Kidney (tissue), 14 donors: ENCODE measurements around the gene IBA57. TPM values are rescaled to one million over a fixed set of nuclear protein-coding genes. Genes with fewer than 3 reads are reported as not detected.

ENCODE experiments used
- DNase-seq, 5 donors: peaks; one replicate each; pipeline ENCODE4 v3.0.0-alpha.2; 2013 to 2020
- FAIRE-seq: peaks from 2 replicates; lab custom pipeline; 2012; peaks lifted over from hg19 to GRCh38; lab: Jason Lieb, UNC
- H3K27ac ChIP-seq, 2 donors: one replicate each; pipeline ENCODE4 v1.7.0; 2013; ENCODE audit warnings: low read depth in 2 of 2, low read length in 2 of 2, inconsistent platforms in 1 of 2
- H3K27me3 ChIP-seq: one replicate; pipeline ENCODE4 v1.7.1; 2013; ENCODE audit warnings: low read length, inconsistent platforms; ENCODE audit not compliant: control insufficient read depth, insufficient read depth
- H3K36me3 ChIP-seq, 3 donors: one replicate each; pipeline versions ENCODE4 v1.7.0 to v1.7.1; 2013; ENCODE audit warnings: low read length in 3 of 3, control low read depth in 1 of 3, inconsistent platforms in 1 of 3; ENCODE audit not compliant: insufficient read depth in 3 of 3, control insufficient read depth in 2 of 3
- H3K4me1 ChIP-seq, 3 donors: one replicate each; pipeline versions ENCODE4 v1.7.0 to v1.7.1; 2013; ENCODE audit warnings: low read length in 3 of 3, inconsistent platforms in 1 of 3, low read depth in 1 of 3; ENCODE audit not compliant: control insufficient read depth in 2 of 3, insufficient read depth in 2 of 3
- H3K4me3 ChIP-seq, 3 donors: one replicate each; pipeline versions ENCODE4 v1.7.0 to v1.8.1; 2013; ENCODE audit warnings: low read length in 3 of 3, control low read depth in 1 of 3, inconsistent platforms in 1 of 3
- H3K9ac ChIP-seq, 3 donors: one replicate each; pipeline versions ENCODE4 v1.7.0 to v1.7.1; 2013; ENCODE audit warnings: low read length in 3 of 3, control low read depth in 1 of 3, inconsistent platforms in 1 of 3
- H3K9me3 ChIP-seq, 3 donors: one replicate each; pipeline versions ENCODE4 v1.7.0 to v1.7.1; 2013; ENCODE audit warnings: low read length in 3 of 3, control low read depth in 1 of 3, inconsistent platforms in 1 of 3; ENCODE audit not compliant: control insufficient read depth in 2 of 3, insufficient read depth in 1 of 3
- CTCF ChIP-seq: IDR thresholded peaks from 3 replicates; pipeline ENCODE4 v1.5.1; 2012; ENCODE audit warnings: mild to moderate bottlenecking, moderate library complexity, borderline replicate concordance; ENCODE audit not compliant: insufficient read depth; ENCODE audit errors: extremely low read depth
- intact Hi-C: fragments of 100-400 bp; cut with DNase I; formaldehyde crosslinking; loops from one replicate; pipeline ENCODE4 v1.11.1; 2022
- polyA plus RNA-seq: library from polyadenylated mRNA; stranded (reverse); fragments of 350-450 nt; fragmentation: Illumina TruSeq; extraction: RNeasy Lipid Tissue Mini Kit (QIAGEN cat#74804); gene quantifications from one replicate; pipeline ENCODE4 v1.2.3, GENCODE V29; 2014; ENCODE audit warnings: low read depth, low replicate concordance; ENCODE audit not compliant: insufficient read depth
- total RNA-seq: library from RNA; stranded (reverse); fragmentation: NEBNext Ultra II Directional; extraction: Animal tissue kit (Norgen Biotek cat#: 25700); gene quantifications from one replicate; pipeline ENCODE4 v1.2.1, GENCODE V29; 2021
- donor health status: control.
- donor health status: control.
- donor health status: control.
- donor health status: control.
- donor health status: control.
- donor health status: DM: yes; HTN: yes; CAD: no.
- donor health status: Normal renal cell carcinoma (clear cell type).

The IBA57 gene
- total and polyA plus RNA-seq, 2 donors from 2014 or later: 4.7 to 13.0 TPM

DNA sequence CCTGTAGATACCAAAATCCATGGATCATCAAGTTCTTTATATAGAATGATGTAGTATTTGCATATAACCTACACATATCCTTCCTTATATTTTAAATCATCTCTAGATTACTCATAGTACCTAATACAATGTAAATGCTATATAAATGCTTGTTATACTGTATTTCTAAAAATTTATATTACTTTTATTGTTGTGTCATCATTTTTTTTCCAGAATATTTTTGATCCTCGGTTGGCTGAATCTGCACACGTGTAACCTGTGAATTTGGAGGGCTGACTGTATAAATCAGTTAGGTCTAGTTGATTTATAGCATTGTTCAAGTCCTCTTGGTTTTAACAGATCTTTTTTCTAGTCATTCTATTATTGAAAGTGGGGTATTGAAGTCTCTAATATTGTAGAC lies 65.6 kb downstream of the IBA57 start:
- peaks cover 2 to 6% (median 3%) of the 10 kb centered on the region in 3 donors for H3K36me3 ChIP-seq
- no peaks in the 10 kb centered on the region for H3K4me1 ChIP-seq
- H3K27me3 ChIP-seq: no peaks in the 10 kb centered on the region
- H3K4me3 ChIP-seq: no peak overlapping the region
- DNase-seq (no peak), FAIRE-seq (no peak)
- no peak overlapping the region for H3K9ac ChIP-seq
- intact Hi-C loops: no loop called here
- TF ChIP-seq CTCF: no peak
- peaks cover 0 to 9% (median 0%) of the 10 kb centered on the region in 3 donors for H3K9me3 ChIP-seq
- no peak overlapping the region for H3K27ac ChIP-seq

Other genes starting within 250 kb of the IBA57 start
- 3.1 TPM for gene WNT9A, start 217.9 kb upstream of the IBA57 start, total RNA-seq
- 0.58 TPM for gene WNT9A, start 217.9 kb upstream of the IBA57 start, polyA plus RNA-seq
- gene WNT3A, start 158.8 kb upstream of the IBA57 start, total RNA-seq: not detected
- gene WNT3A, start 158.8 kb upstream of the IBA57 start, polyA plus RNA-seq: not detected
- gene ARF1, start 83.1 kb upstream of the IBA57 start, total RNA-seq: 383 TPM
- 398 TPM for gene ARF1, start 83.1 kb upstream of the IBA57 start, polyA plus RNA-seq
- 17.4 TPM for gene C1orf35, start 62.5 kb upstream of the IBA57 start, total RNA-seq
- gene C1orf35, start 62.5 kb upstream of the IBA57 start, polyA plus RNA-seq: 17.6 TPM
- 37.8 TPM for gene MRPL55, start 56.5 kb upstream of the IBA57 start, total RNA-seq
- gene MRPL55, start 56.5 kb upstream of the IBA57 start, polyA plus RNA-seq: 141 TPM
- 221 TPM for gene GUK1, start 25.5 kb upstream of the IBA57 start, total RNA-seq
- 410 TPM for gene GUK1, start 25.5 kb upstream of the IBA57 start, polyA plus RNA-seq
- 6.0 TPM for gene GJC2, start 15.9 kb upstream of the IBA57 start, total RNA-seq
- 0.73 TPM for gene GJC2, start 15.9 kb upstream of the IBA57 start, polyA plus RNA-seq
- gene OBSCN, start 42.2 kb downstream of the IBA57 start, total RNA-seq: 30.0 TPM
- gene OBSCN, start 42.2 kb downstream of the IBA57 start, polyA plus RNA-seq: 14.5 TPM
- 24.2 TPM for gene TRIM11, start 241.0 kb downstream of the IBA57 start, total RNA-seq
- gene TRIM11, start 241.0 kb downstream of the IBA57 start, polyA plus RNA-seq: 10.9 TPM